DND-41 (cell line): ENCODE results near the gene ACSF3.

Experiments used
- CTCF ChIP-seq: IDR thresholded peaks from 2 replicates; pipeline ENCODE4 v1.5.1; 2012; ENCODE audit warnings: borderline replicate concordance, low read length, moderate library complexity, mild to moderate bottlenecking; ENCODE audit not compliant: poor library complexity, severe bottlenecking; ENCODE audit errors: extremely low read depth
- EZH2 ChIP-seq: IDR thresholded peaks from 3 replicates; pipeline ENCODE4 v1.6.1; 2012; ENCODE audit warnings: borderline replicate concordance, low read depth, mild to moderate bottlenecking, moderate library complexity, low read length, inconsistent platforms; ENCODE audit not compliant: severe bottlenecking

- TF ChIP-seq CTCF = no peak
- TF ChIP-seq EZH2 = no peak
Measured at GRCh38 chr16:89143911-89144675, 50.4 kb downstream of the ACSF3 start.
